ENCODE results near the gene TAOK2.

TAOK2 gene

DNA sequence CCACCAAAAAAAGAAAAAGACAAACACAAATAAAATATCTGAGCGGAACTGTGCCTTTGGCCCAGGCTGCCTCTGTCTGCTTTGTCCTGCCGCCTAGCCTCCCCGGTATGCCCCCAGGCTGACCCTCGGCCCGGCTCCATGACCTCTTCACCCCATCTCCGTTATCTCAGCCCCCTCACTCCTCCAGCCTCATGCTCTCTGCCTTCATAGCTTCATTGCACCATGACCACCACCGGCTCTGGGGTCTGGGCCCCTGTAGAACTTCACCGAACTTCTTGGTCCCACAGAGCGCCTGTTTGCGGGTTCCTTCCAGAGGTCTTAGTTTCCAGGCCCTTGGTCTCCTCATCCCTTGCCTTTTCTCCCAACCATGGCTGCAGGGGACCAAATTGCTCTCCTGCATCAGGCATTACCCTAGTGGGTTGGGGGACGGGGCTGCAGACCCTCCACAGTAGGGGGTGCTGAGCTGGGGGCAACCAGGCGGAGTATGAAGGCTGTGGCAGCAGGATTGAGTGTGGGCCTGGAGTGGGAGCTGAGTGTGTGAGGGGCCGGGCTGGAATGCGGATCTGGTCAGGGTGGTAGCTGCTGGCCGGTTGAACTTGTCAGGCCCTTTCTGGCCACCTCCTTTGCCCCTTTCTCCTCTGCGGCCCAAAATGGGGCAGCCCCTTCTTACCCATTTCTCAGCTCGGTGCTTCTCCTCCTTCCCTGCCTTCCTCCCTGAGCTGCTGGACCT lies 14.8 kb downstream of the TAOK2 start:
- DNase-seq, result no peak

- no peak for DNase-seq
Measured at GRCh38 chr16:29989111-29989858, 15.6 kb downstream of the TAOK2 start.

DNA sequence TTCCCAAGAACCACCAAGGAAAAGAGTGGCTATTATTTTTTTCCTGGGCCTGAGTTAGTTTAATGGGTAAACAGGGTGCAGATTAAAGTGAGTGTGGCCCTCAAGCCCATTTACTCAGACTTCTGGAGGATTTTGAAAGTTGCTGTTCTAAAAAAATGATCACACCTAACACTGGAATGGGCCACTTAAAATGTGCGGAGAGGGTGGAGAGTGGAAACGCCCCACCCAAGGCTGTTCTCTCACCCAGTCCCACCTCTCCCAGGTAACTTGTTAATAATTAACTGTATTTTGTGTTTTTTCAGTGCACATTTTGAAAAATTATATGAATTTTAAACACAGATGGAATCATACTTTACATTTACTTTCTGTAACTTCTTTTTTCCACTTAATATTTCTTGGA lies 16.4 kb downstream of the TAOK2 start:
- no peak for DNase-seq

GRCh38 chr16:29990883-29991570 lies 17.4 kb downstream of the TAOK2 start:
- DNase-seq, result no peak

- no peak for DNase-seq
Measured at GRCh38 chr16:29991571-29991904, 17.9 kb downstream of the TAOK2 start.

DNA sequence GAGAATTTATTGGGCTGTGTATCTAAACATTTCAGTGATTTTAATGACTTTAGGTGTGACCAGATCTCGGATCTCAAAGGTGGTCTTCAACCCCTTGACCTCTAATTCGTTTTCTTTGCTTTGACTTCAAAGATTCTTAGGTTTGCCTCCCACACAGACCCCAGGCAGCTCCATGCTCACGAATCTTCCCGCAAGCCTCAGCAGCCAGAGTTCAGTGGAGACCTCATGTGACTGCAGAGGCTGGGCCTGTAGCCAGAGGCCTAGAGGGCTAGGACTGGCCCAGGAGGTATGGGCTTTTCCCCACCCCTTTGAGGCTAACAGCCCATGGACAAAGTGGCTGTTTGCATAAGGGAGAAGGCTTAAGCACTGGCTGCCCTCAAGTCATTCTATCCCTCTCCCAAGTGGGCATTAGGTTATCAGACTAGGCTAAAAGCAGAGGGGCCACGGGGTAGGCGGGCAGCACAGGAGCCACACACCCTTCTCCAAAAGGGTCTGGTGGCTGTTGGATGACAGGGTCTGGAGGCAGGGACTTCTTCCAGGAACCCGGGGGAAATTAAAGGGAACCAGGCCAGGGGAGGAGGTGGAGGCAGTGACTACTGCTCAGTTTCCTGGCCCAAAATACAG lies 18.8 kb downstream of the TAOK2 start:
- no peak for DNase-seq

- DNase-seq, result no peak
Measured at GRCh38 chr16:29993191-29993902, 19.7 kb downstream of the TAOK2 start.

GRCh38 chr16:29993903-29994599 lies 20.4 kb downstream of the TAOK2 start:
- no peak for DNase-seq

DNA sequence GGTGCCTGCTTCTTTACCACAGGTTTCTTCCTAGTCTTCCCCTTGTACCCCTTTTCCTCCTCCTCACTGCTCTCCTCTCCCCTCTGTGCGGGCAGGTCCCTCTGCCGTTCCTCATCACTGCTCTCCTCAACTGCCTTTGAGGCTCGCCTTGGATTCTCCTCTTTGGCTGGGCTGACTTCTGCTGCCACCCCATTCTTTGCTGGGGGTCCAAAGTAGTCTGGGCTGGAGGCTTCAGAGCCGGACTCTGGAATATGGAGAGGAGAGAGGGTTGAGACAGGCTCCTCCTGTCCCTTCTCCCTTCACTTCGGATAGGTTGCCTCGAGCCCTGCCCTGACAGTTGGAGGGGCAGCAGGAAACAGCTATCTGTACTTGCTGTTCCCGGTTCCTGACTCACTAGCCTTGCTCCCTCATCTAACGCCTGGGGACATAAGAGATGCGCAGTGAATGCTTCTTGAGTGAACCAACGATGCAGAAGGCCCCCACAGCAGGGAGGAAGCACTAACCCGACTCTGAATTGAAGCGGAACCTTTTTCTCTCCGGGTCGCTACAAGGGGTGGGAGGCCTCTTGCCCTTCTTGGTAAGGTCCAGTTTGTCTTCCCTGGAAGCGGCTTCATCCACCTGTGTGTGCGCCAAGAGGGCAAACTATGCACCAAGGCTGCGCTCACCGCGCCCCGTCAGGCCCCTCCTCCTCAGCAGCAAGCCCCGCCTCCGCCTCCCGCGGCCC lies 21.1 kb downstream of the TAOK2 start:
- peak; percentile 90 for DNase-seq

DNA sequence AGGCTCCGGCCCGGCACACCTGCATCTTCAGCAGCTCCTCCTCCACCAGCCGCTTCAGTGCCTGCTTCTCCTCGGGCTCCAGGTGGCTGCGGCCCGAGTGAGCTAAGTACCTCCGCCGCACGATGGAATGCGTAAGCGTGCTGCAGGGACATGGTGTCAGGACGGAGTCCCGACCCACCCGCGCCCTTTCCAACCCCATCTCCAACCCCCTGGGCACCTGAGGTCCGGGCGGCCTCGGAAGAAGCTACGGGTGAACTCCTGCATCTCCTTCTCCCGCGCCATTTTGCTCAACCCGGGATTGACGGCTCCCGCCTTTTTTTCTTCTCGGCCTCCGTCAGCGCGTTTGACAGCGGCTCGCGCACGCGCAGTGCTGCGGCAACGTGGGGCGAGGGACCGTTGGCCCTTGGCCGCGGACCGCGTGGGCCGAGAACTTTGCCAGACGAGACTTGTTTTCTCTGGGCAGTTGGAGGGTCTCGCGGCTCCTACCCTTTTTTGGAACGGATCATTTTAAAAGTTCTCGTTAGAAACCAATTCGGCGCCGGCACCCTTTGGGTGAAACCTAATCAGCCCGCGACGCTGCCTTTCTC lies 21.7 kb downstream of the TAOK2 start, which contains the start of gene HIRIP3:
Gene HIRIP3 (minus strand): TSS at position 294 of the 587 bp plus-strand sequence. CDS start 12 bp downstream, at position 282.
- peak; percentile 95 for DNase-seq

GRCh38 chr16:29995911-29996765 lies 22.5 kb downstream of the TAOK2 start, which contains the start of gene INO80E:
Gene INO80E, plus strand, starts transcription at chr16:29996241. Its CDS starts 70 bp downstream, at chr16:29996311.
- DNase-seq, result peak; percentile 100

GRCh38 chr16:29996766-29997250 lies 23.1 kb downstream of the TAOK2 start:
- no peak for DNase-seq

DNA sequence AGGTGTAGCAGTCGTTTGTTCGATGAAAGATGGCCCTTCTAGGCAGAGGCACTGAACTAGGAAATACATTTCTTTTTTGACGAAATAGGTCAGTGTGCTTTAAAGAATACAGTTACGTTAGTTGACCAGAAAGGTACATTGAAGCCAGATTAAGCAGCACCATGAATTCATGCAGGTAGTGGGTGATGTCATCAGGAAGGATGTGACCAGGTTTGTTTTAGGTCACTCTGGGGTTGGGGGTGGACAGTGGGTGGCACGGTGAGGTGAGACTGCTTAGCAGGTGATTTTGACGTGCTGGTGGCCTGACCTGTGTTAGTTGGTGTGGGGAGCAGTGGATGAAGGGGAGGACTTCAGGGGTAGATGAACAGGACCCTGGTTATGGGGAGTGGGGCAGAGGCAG lies 25.9 kb downstream of the TAOK2 start:
- DNase-seq, result no peak

- no peak for DNase-seq
Measured at GRCh38 chr16:30000735-30001631, 27.3 kb downstream of the TAOK2 start.

DNA sequence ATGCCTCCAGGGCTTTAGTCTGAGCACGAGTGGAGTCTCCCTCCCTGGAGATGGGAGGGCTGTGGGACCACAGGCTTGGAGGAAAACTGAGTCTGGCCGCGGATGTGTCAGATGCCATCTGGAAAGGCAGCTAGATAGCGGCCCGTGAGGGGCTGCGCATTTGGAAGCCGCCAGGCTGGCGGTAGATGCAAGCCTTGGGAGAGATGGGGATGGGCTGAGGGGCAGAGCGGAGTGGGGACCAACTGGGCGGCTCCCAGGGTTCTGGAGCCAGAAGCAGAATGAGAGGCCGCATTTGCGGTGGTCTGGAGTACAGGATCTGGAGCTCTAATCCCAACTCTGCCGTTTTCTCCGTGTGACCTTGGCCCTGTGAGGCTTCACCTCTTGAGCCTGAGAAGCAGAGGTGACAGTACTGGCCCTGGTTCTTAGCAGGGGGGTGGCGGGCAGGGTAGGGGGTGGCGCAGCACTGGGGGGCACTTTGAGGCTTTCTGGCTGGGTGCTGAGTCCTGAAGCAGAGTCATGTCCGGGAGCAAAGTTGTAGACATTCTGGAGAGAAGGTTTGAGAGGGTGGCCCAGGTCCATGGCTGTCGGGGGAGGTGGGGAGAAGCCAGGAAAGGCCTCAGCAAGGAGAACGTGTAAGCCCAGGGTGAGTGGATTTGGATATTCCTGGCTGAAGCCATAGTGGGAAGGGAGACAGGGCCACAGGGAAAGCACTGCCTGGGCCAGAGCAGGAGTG lies 29.1 kb downstream of the TAOK2 start:
- DNase-seq, result no peak

DNA sequence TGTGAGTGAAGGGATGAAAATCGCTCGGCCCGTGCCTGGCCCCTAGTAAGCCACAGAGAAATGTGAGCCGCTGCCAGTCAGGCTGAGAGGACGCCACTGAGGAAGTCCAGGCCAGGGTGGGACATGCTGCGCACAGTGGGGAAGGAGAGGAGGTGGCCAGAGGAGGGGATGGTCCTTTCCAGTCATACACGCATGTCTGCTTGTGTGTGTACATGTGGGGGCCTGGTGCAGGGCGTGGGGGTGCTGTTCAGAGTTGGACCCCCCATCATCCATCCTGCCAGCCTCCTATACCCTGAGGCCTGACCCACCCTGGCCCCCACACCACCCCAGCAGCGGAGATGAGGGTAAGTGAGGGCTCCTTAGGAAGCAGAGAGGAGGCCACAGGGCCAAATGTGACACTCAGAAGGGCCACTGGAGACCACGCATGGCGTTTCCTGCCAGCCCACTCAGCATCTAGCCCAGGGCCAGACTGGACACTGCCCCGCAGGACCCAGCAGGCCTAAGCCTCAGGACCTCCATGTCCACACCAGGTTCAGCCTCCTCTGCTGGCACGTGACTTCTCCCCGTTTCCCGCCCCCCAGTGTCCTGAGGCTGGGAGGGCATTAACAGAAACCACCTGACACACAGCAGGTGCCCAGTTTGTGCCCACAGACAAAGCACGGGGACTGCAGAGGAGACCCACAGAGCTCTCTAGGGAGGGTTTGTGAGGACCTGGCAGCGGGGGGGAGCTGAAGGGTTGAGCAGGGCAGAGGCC lies 30.2 kb downstream of the TAOK2 start:
- DNase-seq, result no peak

DNA sequence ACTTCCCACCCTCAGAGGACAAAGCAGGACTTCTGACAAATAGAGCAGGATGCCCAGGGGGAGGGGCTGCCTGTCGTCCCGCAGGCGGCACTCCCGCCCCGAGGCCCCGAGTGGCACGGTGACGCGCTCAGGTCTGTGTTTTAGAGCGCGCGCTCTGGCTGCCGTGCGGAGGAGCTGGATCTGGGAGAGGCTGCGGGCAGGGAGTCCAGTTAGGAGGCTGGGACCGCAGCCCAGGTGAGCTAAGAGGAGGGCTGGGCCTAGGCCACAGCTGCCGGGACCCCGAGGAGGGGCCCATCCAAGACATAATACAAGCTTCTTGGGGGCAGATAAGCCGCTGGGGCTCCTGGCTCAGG lies 30.7 kb downstream of the TAOK2 start:
- no peak for DNase-seq

Data from activated effector memory CD4-positive, alpha-beta T cell treated with anti-CD3 and anti-CD28 coated beads, Interleukin-2, amount 50 U/mL, for 16 hours (primary cell).